ENCODE measurements around the gene TPSG1. TPM values are rescaled to one million over a fixed set of nuclear protein-coding genes. Genes with fewer than 3 reads are reported as not detected.

TPSG1 gene
- polyA plus RNA-seq, 1 donor (not counting 4 experiments of a cell fraction or from before 2014, with no cell fraction given) = not detected

- Histone ChIP-seq H3K4me2 (ENCODE audit: control insufficient read depth, extremely low read depth, insufficient read depth, low read depth, low read length) (no peak overlapping the region), H3K27me3 (ENCODE audit: control insufficient read depth, extremely low read depth, insufficient read depth, low read length) (no peaks in the 10 kb centered on the region), H3K9ac (ENCODE audit: control insufficient read depth, extremely low read depth, insufficient read depth, low read length) (no peak overlapping the region), H3K4me1 (ENCODE audit: control insufficient read depth, extremely low read depth, insufficient read depth, low read length) (no peaks in the 10 kb centered on the region), H3K36me3 (ENCODE audit: control insufficient read depth in 2 of 2, extremely low read depth in 1 of 2, insufficient read depth in 2 of 2, low read length in 2 of 2) (no peaks in the 10 kb centered on the region), H3K4me3 (ENCODE audit: control insufficient read depth in 2 of 3, extremely low read depth in 1 of 3, insufficient read depth in 2 of 3, low read depth in 1 of 3, low read length in 3 of 3) (no peak overlapping the region), H2AFZ (ENCODE audit: control insufficient read depth, low read length) (no peak overlapping the region), H3K27ac (ENCODE audit: control insufficient read depth, insufficient read depth, low read length) (no peak overlapping the region), H4K20me1 (ENCODE audit: control insufficient read depth, extremely low read depth, insufficient read depth, low read length) (no peaks in the 10 kb centered on the region), H3K79me2 (ENCODE audit: control insufficient read depth, insufficient read depth, low read length) (no peaks in the 10 kb centered on the region), H3K9me3 (ENCODE audit: control insufficient read depth, low read depth, low read length) (peaks cover 4% of the 10 kb centered on the region), H3K9me1 (ENCODE audit: control insufficient read depth, extremely low read depth, insufficient read depth, low read length) (no peaks in the 10 kb centered on the region)
- dilution Hi-C loops (cut with MboI; ENCODE audit: extremely low pct_ligation_motif_present, low sequenced_read_pairs) = no loop called here
- TF ChIP-seq CTCF (optimal IDR thresholded peaks at IDR 0.05 in 1 of 3, IDR thresholded peaks at IDR 0.05 in 1 of 3, conservative IDR thresholded peaks at IDR 0.05 in 1 of 3; ENCODE audit: extremely low read depth in 1 of 3, insufficient read depth in 2 of 3, low read length in 3 of 3) (no peak), EZH2 (IDR thresholded peaks at IDR 0.05; ENCODE audit: low read length) (no peak)
- FAIRE-seq (no peak), DNase-seq (ENCODE audit: low read depth, low spot score) (no peak)
Measured at GRCh38 chr16:1196494-1196893, 28.6 kb downstream of the TPSG1 start.

- H4K20me1 ChIP-seq (ENCODE audit: control insufficient read depth, extremely low read depth, insufficient read depth, low read length) = no peaks in the 10 kb centered on the region
- dilution Hi-C loops (cut with MboI; ENCODE audit: extremely low pct_ligation_motif_present, low sequenced_read_pairs) = no loop called here
- no peak overlapping the region for H2AFZ ChIP-seq (ENCODE audit: control insufficient read depth, low read length)
- no peaks in the 10 kb centered on the region for H3K79me2 ChIP-seq (ENCODE audit: control insufficient read depth, insufficient read depth, low read length)
- H3K4me3 ChIP-seq (ENCODE audit: control insufficient read depth in 2 of 3, extremely low read depth in 1 of 3, insufficient read depth in 2 of 3, low read depth in 1 of 3, low read length in 3 of 3) = no peak overlapping the region
- H3K4me1 ChIP-seq (ENCODE audit: control insufficient read depth, extremely low read depth, insufficient read depth, low read length) = no peaks in the 10 kb centered on the region
- H3K9ac ChIP-seq (ENCODE audit: control insufficient read depth, extremely low read depth, insufficient read depth, low read length) = no peak overlapping the region
- TF ChIP-seq EZH2 (IDR thresholded peaks at IDR 0.05; ENCODE audit: low read length) (no peak), CTCF (optimal IDR thresholded peaks at IDR 0.05 in 1 of 3, IDR thresholded peaks at IDR 0.05 in 1 of 3, conservative IDR thresholded peaks at IDR 0.05 in 1 of 3; ENCODE audit: extremely low read depth in 1 of 3, insufficient read depth in 2 of 3, low read length in 3 of 3) (no peak)
- no peaks in the 10 kb centered on the region for H3K36me3 ChIP-seq (ENCODE audit: control insufficient read depth in 2 of 2, extremely low read depth in 1 of 2, insufficient read depth in 2 of 2, low read length in 2 of 2)
- no peaks in the 10 kb centered on the region for H3K9me1 ChIP-seq (ENCODE audit: control insufficient read depth, extremely low read depth, insufficient read depth, low read length)
- H3K9me3 ChIP-seq (ENCODE audit: control insufficient read depth, low read depth, low read length) = peaks cover 4% of the 10 kb centered on the region
- FAIRE-seq = no peak
- H3K4me2 ChIP-seq (ENCODE audit: control insufficient read depth, extremely low read depth, insufficient read depth, low read depth, low read length) = no peak overlapping the region
- H3K27ac ChIP-seq (ENCODE audit: control insufficient read depth, insufficient read depth, low read length) = no peak overlapping the region
- H3K27me3 ChIP-seq (ENCODE audit: control insufficient read depth, extremely low read depth, insufficient read depth, low read length) = no peaks in the 10 kb centered on the region
- DNase-seq (ENCODE audit: low read depth, low spot score) = no peak
Measured at GRCh38 chr16:1195393-1195666, 29.7 kb downstream of the TPSG1 start.
